Smooth muscle cell (in vitro differentiated cells): ENCODE measurements around the gene CLDN15. TPM values are rescaled to one million over a fixed set of nuclear protein-coding genes. Genes with fewer than 3 reads are reported as not detected.

ENCODE experiments used
- DNase-seq: peaks from one replicate; lab custom pipeline; 2025; ENCODE audit not compliant: unreplicated experiment; lab: John Stamatoyannopoulos, UW
- H2AFZ ChIP-seq: fragments of 200-600 bp; sonication (generic); 2 replicates; pipeline ENCODE4 v1.6.0; 2016; ENCODE audit warnings: antibody characterized with exemption, low read depth, mild to moderate bottlenecking
- H3F3A ChIP-seq: fragments of 200-600 bp; sonication (generic); 2 replicates; pipeline ENCODE4 v1.6.0; 2017; ENCODE audit warnings: antibody characterized with exemption, low read depth
- H3K27ac ChIP-seq: fragments of 200-600 bp; sonication (generic); 2 replicates; pipeline ENCODE4 v1.5.1; 2016; ENCODE audit warnings: low read depth, mild to moderate bottlenecking
- H3K27me3 ChIP-seq: fragments of 200-600 bp; sonication (generic); 2 replicates; pipeline ENCODE4 v1.6.1; 2016; ENCODE audit warnings: low read depth, mild to moderate bottlenecking
- H3K36me3 ChIP-seq: fragments of 200-600 bp; sonication (generic); 2 replicates; pipeline ENCODE4 v1.5.1; 2016; ENCODE audit warnings: low read depth
- H3K4me1 ChIP-seq: fragments of 200-600 bp; sonication (generic); 2 replicates; pipeline ENCODE4 v1.5.1; 2016; ENCODE audit warnings: low read depth
- H3K4me2 ChIP-seq: fragments of 200-600 bp; sonication (generic); 2 replicates; pipeline ENCODE4 v1.6.0; 2016; ENCODE audit warnings: mild to moderate bottlenecking
- H3K4me3 ChIP-seq: fragments of 200-600 bp; sonication (generic); 2 replicates; pipeline ENCODE4 v1.5.1; 2016; ENCODE audit warnings: mild to moderate bottlenecking
- H3K79me2 ChIP-seq: fragments of 200-600 bp; sonication (generic); 2 replicates; pipeline ENCODE4 v1.6.0; 2016; ENCODE audit warnings: low read depth, mild to moderate bottlenecking
- H3K9ac ChIP-seq: fragments of 200-600 bp; sonication (generic); 2 replicates; pipeline ENCODE4 v1.6.0; 2016; ENCODE audit warnings: low read depth
- H3K9me3 ChIP-seq: fragments of 200-600 bp; sonication (generic); replicated peaks from 2 replicates; pipeline ENCODE4 v1.5.1; 2016; ENCODE audit warnings: low read depth
- H4K20me1 ChIP-seq: fragments of 200-600 bp; sonication (generic); 2 replicates; pipeline ENCODE4 v1.6.0; 2016; ENCODE audit warnings: low read depth
- CTCF ChIP-seq: fragments of 200-600 bp; sonication (generic); IDR thresholded peaks from 2 replicates; pipeline ENCODE4 v1.5.1; 2017; ENCODE audit warnings: borderline replicate concordance, mild to moderate bottlenecking, antibody characterized with exemption; ENCODE audit not compliant: insufficient read depth, poor library complexity, severe bottlenecking
- WGBS: methylation state at CpG from one replicate; pipeline ENCODE4 v1.1.7; 2016; ENCODE audit warnings: low lambda C conversion rate; 5-methylcytosine and 5-hydroxymethylcytosine counted together
- polyA plus RNA-seq: library from polyadenylated mRNA; unstranded; fragments of >200 nt; fragmentation: Nextera tagmentation; extraction: Ambion mirVana; gene quantifications from 2 replicates; pipeline ENCODE4 v1.2.1, GENCODE V29; 2016
- total RNA-seq: library from RNA; depleted of rRNA; stranded (reverse); fragments of >200 nt; gene quantifications from 2 replicates; pipeline ENCODE4 v1.2.3, GENCODE V29; 2014

CLDN15 gene
- total and polyA plus RNA-seq, 2 experiments from 2014 or later: 3.0 to 4.0 TPM

GRCh38 chr7:101197991-101198390, 39.6 kb downstream of the CLDN15 start:
- Histone ChIP-seq H3K9ac (no peak overlapping the region), H3K4me1 (no peaks in the 10 kb centered on the region)

GRCh38 chr7:101195884-101196283, 41.7 kb downstream of the CLDN15 start:
- no peak for DNase-seq
- Histone ChIP-seq H3K4me1 (no peaks in the 10 kb centered on the region), H3K36me3 (no peaks in the 10 kb centered on the region), H3K27me3 (peaks cover 11% of the 10 kb centered on the region), H4K20me1 (no peaks in the 10 kb centered on the region), H3K4me3 (no peak overlapping the region), H3K9ac (no peak overlapping the region), H3K4me2 (no peak overlapping the region), H2AFZ (no peak overlapping the region), H3K9me3 (no peaks in the 10 kb centered on the region), H3K79me2 (no peaks in the 10 kb centered on the region), H3F3A (no peaks in the 10 kb centered on the region), H3K27ac (no peak overlapping the region)
- TF ChIP-seq CTCF: no peak
- WGBS: 95% methylated on average over 16 of the region's 17 CpGs

More at GRCh38 chr7:101197991-101198390, 39.6 kb downstream of the CLDN15 start:
- TF ChIP-seq CTCF: no peak
- H4K20me1 ChIP-seq: no peaks in the 10 kb centered on the region
- no peak overlapping the region for H3K4me3 ChIP-seq
- no peaks in the 10 kb centered on the region for H3K9me3 ChIP-seq
- H3F3A ChIP-seq: no peaks in the 10 kb centered on the region
- no peaks in the 10 kb centered on the region for H3K79me2 ChIP-seq
- no peak overlapping the region for H3K27ac ChIP-seq
- H3K27me3 ChIP-seq: peaks cover 32% of the 10 kb centered on the region
- 93% methylated on average over 21 of the region's 21 CpGs for WGBS
- H3K36me3 ChIP-seq: no peaks in the 10 kb centered on the region
- no peak for DNase-seq
- H2AFZ ChIP-seq: no peak overlapping the region
- no peak overlapping the region for H3K4me2 ChIP-seq

GRCh38 chr7:101189109-101189508, 48.5 kb downstream of the CLDN15 start:
- DNase-seq: no peak
- no peaks in the 10 kb centered on the region for H3K4me1 ChIP-seq
- no peak overlapping the region for H3K27ac ChIP-seq
- WGBS: 88% methylated on average over 8 of the region's 8 CpGs
- TF ChIP-seq CTCF: no peak
- no peaks in the 10 kb centered on the region for H4K20me1 ChIP-seq
- H3K4me2 ChIP-seq: no peak overlapping the region
- H3K79me2 ChIP-seq: no peaks in the 10 kb centered on the region
- no peak overlapping the region for H2AFZ ChIP-seq
- H3K27me3 ChIP-seq: no peaks in the 10 kb centered on the region
- H3F3A ChIP-seq: peaks cover 10% of the 10 kb centered on the region
- no peaks in the 10 kb centered on the region for H3K9me3 ChIP-seq
- H3K4me3 ChIP-seq: no peak overlapping the region
- no peak overlapping the region for H3K9ac ChIP-seq
- H3K36me3 ChIP-seq: no peaks in the 10 kb centered on the region

GRCh38 chr7:101186844-101187428, 50.7 kb downstream of the CLDN15 start:
- Histone ChIP-seq H3K79me2 (no peaks in the 10 kb centered on the region), H2AFZ (no peak overlapping the region), H3K4me1 (no peaks in the 10 kb centered on the region), H3K4me2 (no peak overlapping the region), H3K4me3 (no peak overlapping the region), H3K36me3 (no peaks in the 10 kb centered on the region), H3K9ac (no peak overlapping the region), H3K27me3 (no peaks in the 10 kb centered on the region), H3K9me3 (no peaks in the 10 kb centered on the region), H3K27ac (no peak overlapping the region), H4K20me1 (no peaks in the 10 kb centered on the region), H3F3A (peaks cover 10% of the 10 kb centered on the region)
- no peak for DNase-seq
- no peak for TF ChIP-seq CTCF
- WGBS: 94% methylated on average over 4 of the region's 4 CpGs
